Measurements from ENCODE around the gene XYLT1. TPM values are rescaled to one million over a fixed set of nuclear protein-coding genes. Genes with fewer than 3 reads are reported as not detected.

The XYLT1 gene
- total RNA-seq, 2 donors from 2014 or later = 5.1 to 19.3 TPM

- H3K27me3 ChIP-seq (replicated peaks; ENCODE audit: insufficient read depth) = no peaks in the 10 kb centered on the region
- TF ChIP-seq POLR2A (IDR thresholded peaks at IDR 0.05) (no peak), CTCF (IDR thresholded peaks at IDR 0.05) (no peak), POLR2AphosphoS5 (IDR thresholded peaks at IDR 0.05) (no peak)
- H3K4me3 ChIP-seq = no peak overlapping the region
- no peaks in the 10 kb centered on the region for H3K4me1 ChIP-seq (replicated peaks)
- H3K36me3 ChIP-seq = no peaks in the 10 kb centered on the region
- no peak overlapping the region for H3K27ac ChIP-seq
- intact Hi-C loops (cut with DNase I) = loop anchor here (5.0 kb wide), 1 partner anchor 104 kb away; no protein-coding TSS in a partner anchor
- 90% methylated on average over 4 of the region's 4 CpGs for WGBS
- no peaks in the 10 kb centered on the region for H3K9me3 ChIP-seq
- DNase-seq (ENCODE audit: low spot score) = no peak
These were observed 107.8 kb downstream of the XYLT1 start for GRCh38 chr16:17362946-17363345.

GRCh38 chr16:17362183-17362582, 108.6 kb downstream of the XYLT1 start:
- TF ChIP-seq CTCF (IDR thresholded peaks at IDR 0.05) (no peak), POLR2AphosphoS5 (IDR thresholded peaks at IDR 0.05) (no peak), POLR2A (IDR thresholded peaks at IDR 0.05) (no peak)
- Histone ChIP-seq H3K9me3 (no peaks in the 10 kb centered on the region), H3K4me3 (no peak overlapping the region), H3K27me3 (replicated peaks; ENCODE audit: insufficient read depth) (no peaks in the 10 kb centered on the region), H3K36me3 (no peaks in the 10 kb centered on the region), H3K27ac (no peak overlapping the region), H3K4me1 (replicated peaks) (no peaks in the 10 kb centered on the region)
- no peak for DNase-seq (ENCODE audit: low spot score)
- intact Hi-C loops (cut with DNase I) = loop anchor here (5.0 kb wide), 1 partner anchor 105 kb away; no protein-coding TSS in a partner anchor
- WGBS = 79% methylated on average over 5 of the region's 5 CpGs

- DNase-seq (ENCODE audit: low spot score) = no peak
- Histone ChIP-seq H3K27ac (no peak overlapping the region), H3K9me3 (no peaks in the 10 kb centered on the region), H3K4me1 (replicated peaks) (no peaks in the 10 kb centered on the region), H3K36me3 (no peaks in the 10 kb centered on the region), H3K27me3 (replicated peaks; ENCODE audit: insufficient read depth) (no peaks in the 10 kb centered on the region), H3K4me3 (no peak overlapping the region)
- intact Hi-C loops (cut with DNase I) = loop anchor here (5.0 kb wide), 1 partner anchor 107 kb away; no protein-coding TSS in a partner anchor
- WGBS = 95% methylated on average over 7 of the region's 7 CpGs
- TF ChIP-seq POLR2AphosphoS5 (IDR thresholded peaks at IDR 0.05) (no peak), CTCF (IDR thresholded peaks at IDR 0.05) (no peak), POLR2A (IDR thresholded peaks at IDR 0.05) (no peak)
These were observed 110.1 kb downstream of the XYLT1 start for GRCh38 chr16:17360693-17361122.

GRCh38 chr16:17359788-17360390, 110.9 kb downstream of the XYLT1 start:
- H3K9me3 ChIP-seq = no peaks in the 10 kb centered on the region
- TF ChIP-seq POLR2A (IDR thresholded peaks at IDR 0.05) (no peak), POLR2AphosphoS5 (IDR thresholded peaks at IDR 0.05) (no peak), CTCF (IDR thresholded peaks at IDR 0.05) (no peak)
- no peaks in the 10 kb centered on the region for H3K36me3 ChIP-seq
- H3K27ac ChIP-seq = no peak overlapping the region
- H3K4me1 ChIP-seq (replicated peaks) = no peaks in the 10 kb centered on the region
- H3K4me3 ChIP-seq = no peak overlapping the region
- 64% methylated on average over 5 of the region's 5 CpGs for WGBS
- intact Hi-C loops (cut with DNase I) = loop anchor here (5.0 kb wide), 1 partner anchor 107 kb away; no protein-coding TSS in a partner anchor
- no peaks in the 10 kb centered on the region for H3K27me3 ChIP-seq (replicated peaks; ENCODE audit: insufficient read depth)
- DNase-seq (ENCODE audit: low spot score) = no peak

- Histone ChIP-seq H3K4me3 (no peak overlapping the region), H3K36me3 (no peaks in the 10 kb centered on the region), H3K27me3 (replicated peaks; ENCODE audit: insufficient read depth) (no peaks in the 10 kb centered on the region), H3K9me3 (no peaks in the 10 kb centered on the region), H3K27ac (no peak overlapping the region), H3K4me1 (replicated peaks) (no peaks in the 10 kb centered on the region)
- intact Hi-C loops (cut with DNase I) = no loop called here
- WGBS = 73% methylated on average over 3 of the region's 3 CpGs
- no peak for DNase-seq (ENCODE audit: low spot score)
- TF ChIP-seq POLR2AphosphoS5 (IDR thresholded peaks at IDR 0.05) = no peak
- TF ChIP-seq POLR2A (IDR thresholded peaks at IDR 0.05) = no peak
- TF ChIP-seq CTCF (IDR thresholded peaks at IDR 0.05) = no peak
These were observed 111.9 kb downstream of the XYLT1 start for GRCh38 chr16:17358846-17359245.
